ENCODE data around the gene TAS2R20. TPM values are rescaled to one million over a fixed set of nuclear protein-coding genes. Genes with fewer than 3 reads are reported as not detected.

Gene TAS2R20
- total and polyA plus RNA-seq, 2 donors (not counting 3 experiments of a cell fraction or from before 2014, with no cell fraction given), result 0.48 to 3.3 TPM

DNA sequence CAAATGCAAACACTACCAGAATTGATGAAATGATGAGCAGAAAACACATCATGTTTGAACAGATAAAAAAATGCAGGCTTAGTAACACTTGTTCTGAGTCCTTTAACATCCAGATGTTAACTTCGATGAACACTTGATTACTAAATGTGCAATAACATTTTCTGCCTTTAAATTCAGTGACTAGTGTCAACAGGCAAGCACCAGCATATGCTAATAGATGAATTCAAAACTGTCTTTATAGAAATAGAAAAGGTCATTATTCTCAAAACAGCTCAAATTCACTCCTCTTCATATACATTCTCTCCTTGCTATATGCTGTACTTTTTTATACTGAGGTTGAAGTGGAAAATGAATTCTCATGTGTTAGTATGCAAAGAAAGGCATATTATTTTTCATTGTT lies 24.4 kb upstream of the TAS2R20 start, which contains the start of gene TAS2R19:
Gene TAS2R19, minus strand, starts transcription at position 101 of the 400 bp plus-strand sequence. Its CDS starts 49 bp downstream, at position 52.
- no peak for FAIRE-seq
- no peak within 1 kb of the TSS for H3K4me2 ChIP-seq (ENCODE audit: insufficient read depth, low read length)
- BruUV-seq (replicated peaks), result no TSS peak
- no peaks in the 10 kb centered on the region for H3K9me1 ChIP-seq (replicated peaks; ENCODE audit: control insufficient read depth, extremely low read depth, insufficient read depth, low read length)
- H2AFZ ChIP-seq (ENCODE audit: low read depth, low read length), result no peak within 1 kb of the TSS
- H3K4me3 ChIP-seq (replicated peaks in 1 of 3; ENCODE audit: insufficient read depth in 1 of 3, low read depth in 1 of 3, low read length in 3 of 3), result no peak within 1 kb of the TSS
- no peak for DNase-seq (ENCODE audit: low read depth, low spot score)
- H4K20me1 ChIP-seq (replicated peaks; ENCODE audit: control insufficient read depth, extremely low read depth, insufficient read depth, low read length), result no peaks in the 10 kb centered on the region
- no peaks in the 10 kb centered on the region for H3K9me3 ChIP-seq (replicated peaks; ENCODE audit: control insufficient read depth, insufficient read depth, low read length)
- H3K27me3 ChIP-seq (ENCODE audit: control insufficient read depth in 2 of 2, insufficient read depth in 2 of 2, low read length in 2 of 2), result no peaks in the 10 kb centered on the region
- no peak for TF ChIP-seq EZH2 (IDR thresholded peaks at IDR 0.05; ENCODE audit: borderline replicate concordance, low read depth, low read length, severe bottlenecking)
- TF ChIP-seq, protein P1, sequence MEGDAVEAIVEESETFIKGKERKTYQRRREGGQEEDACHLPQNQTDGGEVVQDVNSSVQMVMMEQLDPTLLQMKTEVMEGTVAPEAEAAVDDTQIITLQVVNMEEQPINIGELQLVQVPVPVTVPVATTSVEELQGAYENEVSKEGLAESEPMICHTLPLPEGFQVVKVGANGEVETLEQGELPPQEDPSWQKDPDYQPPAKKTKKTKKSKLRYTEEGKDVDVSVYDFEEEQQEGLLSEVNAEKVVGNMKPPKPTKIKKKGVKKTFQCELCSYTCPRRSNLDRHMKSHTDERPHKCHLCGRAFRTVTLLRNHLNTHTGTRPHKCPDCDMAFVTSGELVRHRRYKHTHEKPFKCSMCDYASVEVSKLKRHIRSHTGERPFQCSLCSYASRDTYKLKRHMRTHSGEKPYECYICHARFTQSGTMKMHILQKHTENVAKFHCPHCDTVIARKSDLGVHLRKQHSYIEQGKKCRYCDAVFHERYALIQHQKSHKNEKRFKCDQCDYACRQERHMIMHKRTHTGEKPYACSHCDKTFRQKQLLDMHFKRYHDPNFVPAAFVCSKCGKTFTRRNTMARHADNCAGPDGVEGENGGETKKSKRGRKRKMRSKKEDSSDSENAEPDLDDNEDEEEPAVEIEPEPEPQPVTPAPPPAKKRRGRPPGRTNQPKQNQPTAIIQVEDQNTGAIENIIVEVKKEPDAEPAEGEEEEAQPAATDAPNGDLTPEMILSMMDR (IDR thresholded peaks at IDR 0.05; ENCODE audit: extremely low read depth in 1 of 2, insufficient read depth in 1 of 2, low read depth in 1 of 2, low read length in 2 of 2), result no peak
- TF ChIP-seq GATA2 (IDR thresholded peaks at IDR 0.05; ENCODE audit: insufficient read depth, insufficient read length, low read depth, low read length), result no peak
- TF ChIP-seq FOS (IDR thresholded peaks at IDR 0.05; ENCODE audit: borderline replicate concordance, insufficient read depth, low read length), result no peak
- no peak for TF ChIP-seq MAX (IDR thresholded peaks at IDR 0.05; ENCODE audit: insufficient read depth, insufficient read length)
- TF ChIP-seq POLR2A (IDR thresholded peaks at IDR 0.05; ENCODE audit: low read depth, low read length), result no peak
- TF ChIP-seq JUN (IDR thresholded peaks at IDR 0.05; ENCODE audit: borderline replicate concordance, insufficient read depth, insufficient read length, low read depth), result no peak
- TF ChIP-seq POLR2AphosphoS5 (IDR thresholded peaks at IDR 0.05; ENCODE audit: insufficient read depth, low read depth, low read length), result no peak
- H3K36me3 ChIP-seq (ENCODE audit: control insufficient read depth in 2 of 2, extremely low read depth in 1 of 2, insufficient read depth in 2 of 2, low read length in 2 of 2), result no peaks in the 10 kb centered on the region
- H3K27ac ChIP-seq (ENCODE audit: insufficient read depth, low read depth, low read length), result no peak within 1 kb of the TSS
- ChIA-PET POLR2A (no interaction called here), CTCF (no interaction called here)
- H3K4me1 ChIP-seq (ENCODE audit: control insufficient read depth, extremely low read depth, insufficient read depth, low read length), result no peaks in the 10 kb centered on the region
- no peaks in the 10 kb centered on the region for H3K79me2 ChIP-seq (ENCODE audit: control insufficient read depth, insufficient read depth, low read length)
- intact Hi-C loops (cut with micrococcal nuclease) (no loop called here), dilution Hi-C loops (cut with MboI; ENCODE audit: extremely low pct_ligation_motif_present, low sequenced_read_pairs) (no loop called here)
- no peak within 1 kb of the TSS for H3K9ac ChIP-seq (replicated peaks; ENCODE audit: extremely low read depth, insufficient read depth, low read length)

Measured in endothelial cell of umbilical vein (primary cell).